Endodermal cell (in vitro differentiated cells): ENCODE results near the gene NACC2. TPM values are rescaled to one million over a fixed set of nuclear protein-coding genes. Genes with fewer than 3 reads are reported as not detected.
A peak's percentile ranks its signal among the peaks of the same experiment; 100 is the strongest.

Experiments
- DNase-seq: peaks from one replicate; pipeline ENCODE4 v3.0.0-alpha.2; 2017
- H3K27ac ChIP-seq: 2 replicates; pipeline ENCODE4 v1.5.1; 2013; ENCODE audit warnings: mild to moderate bottlenecking, low read depth, low read length, moderate library complexity
- H3K27me3 ChIP-seq: 2 replicates; pipeline ENCODE4 v1.6.1; 2013; ENCODE audit warnings: mild to moderate bottlenecking, low read length, moderate library complexity; ENCODE audit not compliant: insufficient read depth, control insufficient read depth, poor library complexity, severe bottlenecking
- H3K36me3 ChIP-seq: 2 replicates; pipeline ENCODE4 v1.7.0; 2013; ENCODE audit warnings: mild to moderate bottlenecking, low read length, moderate library complexity; ENCODE audit not compliant: control insufficient read depth, insufficient read depth
- H3K4me1 ChIP-seq: one replicate; pipeline ENCODE4 v1.7.0; 2013; ENCODE audit warnings: low read length; ENCODE audit not compliant: control insufficient read depth, insufficient read depth
- H3K4me3 ChIP-seq: 2 replicates; pipeline ENCODE4 v1.5.1; 2013; ENCODE audit warnings: mild to moderate bottlenecking, low read length, moderate library complexity
- H3K9ac ChIP-seq: 2 replicates; pipeline ENCODE4 v1.6.1; 2013; ENCODE audit warnings: mild to moderate bottlenecking, low read length, moderate library complexity; ENCODE audit not compliant: poor library complexity, severe bottlenecking; ENCODE audit errors: extremely low read depth
- H3K9me3 ChIP-seq: 2 replicates; pipeline ENCODE4 v1.6.1; 2013; ENCODE audit warnings: mild to moderate bottlenecking, low read length, moderate library complexity; ENCODE audit not compliant: control insufficient read depth
- H3K27ac Mint-ChIP-seq: 2 replicates; pipeline ENCODE4 v1.8.0; 2020; ENCODE audit warnings: mixed read lengths
- H3K27me3 Mint-ChIP-seq: 2 replicates; pipeline ENCODE4 v1.8.0; 2021; ENCODE audit warnings: mild to moderate bottlenecking, mixed read lengths; ENCODE audit not compliant: insufficient read depth
- H3K36me3 Mint-ChIP-seq: 2 replicates; pipeline ENCODE4 v1.8.0; 2020; ENCODE audit warnings: low read depth, mixed read lengths
- H3K4me1 Mint-ChIP-seq: 2 replicates; pipeline ENCODE4 v1.8.0; 2020; ENCODE audit warnings: mixed read lengths
- H3K4me3 Mint-ChIP-seq: 2 replicates; pipeline ENCODE4 v1.8.0; 2020; ENCODE audit warnings: mild to moderate bottlenecking, moderate library complexity, mixed read lengths
- H3K9me3 Mint-ChIP-seq: 2 replicates; pipeline ENCODE4 v1.8.0; 2020; ENCODE audit warnings: mild to moderate bottlenecking, mixed read lengths
- WGBS, 2 experiments: methylation state at CpG; one replicate each; pipeline versions ENCODE4 v1.1.5 to v1.1.7; 2013; ENCODE audit warnings: missing lambda C conversion rate in 2 of 2, mixed read lengths in 1 of 2; ENCODE audit not compliant: insufficient coverage in 1 of 2, insufficient read length in 1 of 2; 5-methylcytosine and 5-hydroxymethylcytosine counted together
- total RNA-seq, 2 donors: library from RNA; stranded (reverse); fragmentation: NEBNext Ultra II Directional in 1 of 2; extraction: Animal tissue kit (Norgen Biotek cat#: 25700) in 1 of 2; gene quantifications; 2 replicates in 1 of 2; 3 replicates in 1 of 2; pipeline ENCODE4 v1.2.1, GENCODE V29; 2021
- TF ChIP-seq, protein P1 (sequence below): fragments of 200-600 bp; sonication (generic); conservative IDR thresholded peaks from 2 replicates; pipeline ENCODE4 v1.5.0; 2021; ENCODE audit warnings: antibody characterized with exemption, mild to moderate bottlenecking

The NACC2 gene
- total RNA-seq, 2 donors from 2014 or later = 12.4 to 16.7 TPM

DNA sequence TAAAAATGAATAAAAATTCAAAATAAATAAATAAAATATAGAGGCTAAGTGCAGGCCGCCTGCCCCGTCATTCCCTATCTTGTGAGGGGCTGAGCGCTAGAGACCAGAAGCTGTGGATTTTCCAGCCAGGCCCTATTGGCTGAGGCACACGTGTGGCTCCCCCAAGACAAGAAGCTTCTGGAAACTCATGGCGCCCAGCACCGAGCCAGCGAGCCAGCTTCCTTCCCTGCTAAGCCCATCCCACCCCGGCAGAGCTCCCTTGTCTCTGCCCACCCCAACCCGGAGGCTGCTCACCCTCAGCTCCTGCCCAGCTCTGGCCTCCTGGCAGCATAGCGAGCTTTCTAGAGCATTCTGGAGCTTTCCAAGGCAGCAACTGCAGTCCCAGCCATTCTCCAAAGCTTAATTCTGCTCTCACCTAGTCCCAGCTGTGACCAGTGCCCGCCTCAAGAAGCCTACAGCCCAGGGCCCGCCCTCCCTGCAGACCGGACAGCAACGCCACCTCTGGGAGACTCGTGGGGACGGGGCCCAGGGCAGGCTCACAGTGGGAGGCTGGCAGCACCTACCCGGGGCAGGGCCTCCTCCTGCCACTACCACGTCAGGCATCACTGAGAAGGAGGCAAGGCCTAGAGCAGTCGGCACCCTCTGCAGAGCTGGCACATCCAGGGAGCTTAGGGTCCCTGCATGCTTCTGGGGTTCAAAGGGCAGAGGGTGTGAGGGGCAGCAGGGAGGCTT is 46.8 kb upstream of the NACC2 start:
- Mint-ChIP-seq H3K4me1 (peaks cover 5% of the 10 kb centered on the region), H3K27ac (no peak overlapping the region), H3K27me3 (no peaks in the 10 kb centered on the region), H3K36me3 (no peaks in the 10 kb centered on the region), H3K9me3 (no peaks in the 10 kb centered on the region), H3K4me3 (no peak overlapping the region)
- Histone ChIP-seq H3K27ac (no peak overlapping the region), H3K4me3 (no peak overlapping the region), H3K9ac (no peak overlapping the region), H3K36me3 (no peaks in the 10 kb centered on the region), H3K4me1 (no peaks in the 10 kb centered on the region), H3K27me3 (no peaks in the 10 kb centered on the region), H3K9me3 (no peaks in the 10 kb centered on the region)
- 88 to 91% methylated on average over 14 to 19 of the region's 19 CpGs for WGBS, 2 experiments
- TF ChIP-seq, protein P1, sequence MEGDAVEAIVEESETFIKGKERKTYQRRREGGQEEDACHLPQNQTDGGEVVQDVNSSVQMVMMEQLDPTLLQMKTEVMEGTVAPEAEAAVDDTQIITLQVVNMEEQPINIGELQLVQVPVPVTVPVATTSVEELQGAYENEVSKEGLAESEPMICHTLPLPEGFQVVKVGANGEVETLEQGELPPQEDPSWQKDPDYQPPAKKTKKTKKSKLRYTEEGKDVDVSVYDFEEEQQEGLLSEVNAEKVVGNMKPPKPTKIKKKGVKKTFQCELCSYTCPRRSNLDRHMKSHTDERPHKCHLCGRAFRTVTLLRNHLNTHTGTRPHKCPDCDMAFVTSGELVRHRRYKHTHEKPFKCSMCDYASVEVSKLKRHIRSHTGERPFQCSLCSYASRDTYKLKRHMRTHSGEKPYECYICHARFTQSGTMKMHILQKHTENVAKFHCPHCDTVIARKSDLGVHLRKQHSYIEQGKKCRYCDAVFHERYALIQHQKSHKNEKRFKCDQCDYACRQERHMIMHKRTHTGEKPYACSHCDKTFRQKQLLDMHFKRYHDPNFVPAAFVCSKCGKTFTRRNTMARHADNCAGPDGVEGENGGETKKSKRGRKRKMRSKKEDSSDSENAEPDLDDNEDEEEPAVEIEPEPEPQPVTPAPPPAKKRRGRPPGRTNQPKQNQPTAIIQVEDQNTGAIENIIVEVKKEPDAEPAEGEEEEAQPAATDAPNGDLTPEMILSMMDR = no peak
- peak; percentile 46 for DNase-seq

DNA sequence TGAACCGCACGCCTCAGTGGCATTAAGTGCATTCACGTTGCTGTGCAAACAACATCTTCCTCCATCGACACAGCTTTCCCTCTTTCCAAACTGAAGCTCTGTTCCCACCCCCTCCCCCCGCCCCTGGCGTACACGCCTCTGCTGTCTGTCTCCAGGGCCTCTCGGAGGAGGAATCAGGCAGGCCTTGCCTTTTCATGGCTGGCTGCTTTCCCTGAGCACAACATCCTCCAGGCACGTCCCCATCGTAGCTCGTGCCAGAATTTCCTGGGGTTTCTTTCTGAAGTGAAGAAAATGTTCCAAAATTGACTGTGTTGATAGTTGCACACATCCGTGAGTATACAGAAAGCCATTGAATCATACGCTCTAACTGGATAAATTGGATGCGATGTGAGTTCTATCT is 45.9 kb upstream of the NACC2 start:
- Mint-ChIP-seq H3K4me1 (peaks cover 5% of the 10 kb centered on the region), H3K36me3 (no peaks in the 10 kb centered on the region), H3K27me3 (peaks cover 2% of the 10 kb centered on the region), H3K27ac (no peak overlapping the region), H3K9me3 (no peaks in the 10 kb centered on the region), H3K4me3 (no peak overlapping the region)
- no peak for DNase-seq
- TF ChIP-seq, protein P1 = no peak
- no peak overlapping the region for H3K4me3 ChIP-seq
- H3K9ac ChIP-seq = no peak overlapping the region
- no peaks in the 10 kb centered on the region for H3K27me3 ChIP-seq
- no peak overlapping the region for H3K27ac ChIP-seq
- H3K9me3 ChIP-seq = no peaks in the 10 kb centered on the region
- 83 to 94% methylated on average over 11 to 14 of the region's 14 CpGs for WGBS, 2 experiments
- H3K36me3 ChIP-seq = no peaks in the 10 kb centered on the region
- H3K4me1 ChIP-seq = no peaks in the 10 kb centered on the region

DNA sequence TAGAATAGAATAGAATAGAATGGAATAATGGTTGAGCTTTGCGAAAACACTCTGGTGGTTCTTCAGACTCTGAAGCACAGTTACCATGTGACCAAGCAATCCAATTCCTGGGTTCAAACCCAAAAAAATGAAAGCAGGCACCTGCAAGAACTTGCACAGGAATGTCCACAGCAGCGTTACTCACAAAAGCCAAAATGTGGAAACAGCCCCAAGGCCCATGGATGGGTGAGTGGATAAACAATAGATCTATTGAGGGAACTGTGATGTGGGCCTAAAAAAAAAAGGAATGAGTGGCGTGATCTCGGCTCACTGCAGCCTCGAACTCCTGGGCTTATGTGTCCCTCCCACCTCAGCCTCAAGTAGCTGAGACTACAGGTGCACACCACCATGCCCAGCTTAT is 45.0 kb upstream of the NACC2 start:
- Histone ChIP-seq H3K4me1 (no peaks in the 10 kb centered on the region), H3K36me3 (no peaks in the 10 kb centered on the region), H3K27ac (no peak overlapping the region), H3K9ac (no peak overlapping the region), H3K9me3 (no peaks in the 10 kb centered on the region), H3K27me3 (no peaks in the 10 kb centered on the region), H3K4me3 (no peak overlapping the region)
- peaks cover 3% of the 10 kb centered on the region for H3K27me3 Mint-ChIP-seq
- H3K4me3 Mint-ChIP-seq = no peak overlapping the region
- H3K36me3 Mint-ChIP-seq = no peaks in the 10 kb centered on the region
- WGBS, 2 experiments = 91% methylated on average over 5 of the region's 5 CpGs; no CpG with 5 or more reads in 1 of the 2 experiments
- DNase-seq = no peak
- H3K9me3 Mint-ChIP-seq = no peaks in the 10 kb centered on the region
- H3K4me1 Mint-ChIP-seq = peaks cover 5% of the 10 kb centered on the region
- H3K27ac Mint-ChIP-seq = no peak overlapping the region
- TF ChIP-seq, protein P1 = no peak
